D721Med (cell line): ENCODE data around the gene TMEM14A.
"Not testable (repeated sequence)": the region's sequence is repeated elsewhere in the genome, so short reads cannot be mapped to it uniquely, and the experiment has no call there.

ENCODE experiments used
- DNase-seq: peaks from one replicate; pipeline ENCODE4 v3.0.0; 2011; ENCODE audit warnings: low spot score; ENCODE audit not compliant: insufficient read length
- FAIRE-seq: peaks from 2 replicates; lab custom pipeline; 2011; peaks lifted over from hg19 to GRCh38; lab: Jason Lieb, UNC
- TF ChIP-seq, protein P1 (sequence below): IDR thresholded peaks from 2 replicates; pipeline ENCODE4 v1.5.1; 2012; ENCODE audit warnings: mild to moderate bottlenecking, control low read depth; ENCODE audit not compliant: insufficient read depth; ENCODE audit errors: missing control alignments

Gene TMEM14A

DNA sequence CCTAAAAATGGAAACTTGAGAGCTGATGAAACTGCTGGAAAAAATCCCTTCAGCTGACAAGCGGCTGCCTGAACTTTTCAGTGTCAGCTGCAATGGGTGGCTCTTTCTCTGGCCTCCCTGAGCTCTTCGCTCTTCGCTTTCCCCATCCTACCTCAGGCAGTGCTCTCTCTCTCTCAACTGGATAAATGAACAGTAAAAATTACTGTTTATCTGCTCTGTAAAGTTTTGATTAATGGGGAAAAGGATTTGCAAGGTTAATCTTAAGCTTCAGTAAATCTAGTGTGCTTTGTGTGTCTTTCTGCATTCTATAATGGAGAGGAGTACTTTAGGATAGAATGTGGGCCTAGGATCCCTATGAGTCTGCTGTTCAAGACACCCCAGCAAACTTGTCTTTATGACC lies 35.1 kb downstream of the TMEM14A start:
- TF ChIP-seq, protein P1, sequence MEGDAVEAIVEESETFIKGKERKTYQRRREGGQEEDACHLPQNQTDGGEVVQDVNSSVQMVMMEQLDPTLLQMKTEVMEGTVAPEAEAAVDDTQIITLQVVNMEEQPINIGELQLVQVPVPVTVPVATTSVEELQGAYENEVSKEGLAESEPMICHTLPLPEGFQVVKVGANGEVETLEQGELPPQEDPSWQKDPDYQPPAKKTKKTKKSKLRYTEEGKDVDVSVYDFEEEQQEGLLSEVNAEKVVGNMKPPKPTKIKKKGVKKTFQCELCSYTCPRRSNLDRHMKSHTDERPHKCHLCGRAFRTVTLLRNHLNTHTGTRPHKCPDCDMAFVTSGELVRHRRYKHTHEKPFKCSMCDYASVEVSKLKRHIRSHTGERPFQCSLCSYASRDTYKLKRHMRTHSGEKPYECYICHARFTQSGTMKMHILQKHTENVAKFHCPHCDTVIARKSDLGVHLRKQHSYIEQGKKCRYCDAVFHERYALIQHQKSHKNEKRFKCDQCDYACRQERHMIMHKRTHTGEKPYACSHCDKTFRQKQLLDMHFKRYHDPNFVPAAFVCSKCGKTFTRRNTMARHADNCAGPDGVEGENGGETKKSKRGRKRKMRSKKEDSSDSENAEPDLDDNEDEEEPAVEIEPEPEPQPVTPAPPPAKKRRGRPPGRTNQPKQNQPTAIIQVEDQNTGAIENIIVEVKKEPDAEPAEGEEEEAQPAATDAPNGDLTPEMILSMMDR: no peak
- FAIRE-seq: no peak
- DNase-seq: no peak

DNA sequence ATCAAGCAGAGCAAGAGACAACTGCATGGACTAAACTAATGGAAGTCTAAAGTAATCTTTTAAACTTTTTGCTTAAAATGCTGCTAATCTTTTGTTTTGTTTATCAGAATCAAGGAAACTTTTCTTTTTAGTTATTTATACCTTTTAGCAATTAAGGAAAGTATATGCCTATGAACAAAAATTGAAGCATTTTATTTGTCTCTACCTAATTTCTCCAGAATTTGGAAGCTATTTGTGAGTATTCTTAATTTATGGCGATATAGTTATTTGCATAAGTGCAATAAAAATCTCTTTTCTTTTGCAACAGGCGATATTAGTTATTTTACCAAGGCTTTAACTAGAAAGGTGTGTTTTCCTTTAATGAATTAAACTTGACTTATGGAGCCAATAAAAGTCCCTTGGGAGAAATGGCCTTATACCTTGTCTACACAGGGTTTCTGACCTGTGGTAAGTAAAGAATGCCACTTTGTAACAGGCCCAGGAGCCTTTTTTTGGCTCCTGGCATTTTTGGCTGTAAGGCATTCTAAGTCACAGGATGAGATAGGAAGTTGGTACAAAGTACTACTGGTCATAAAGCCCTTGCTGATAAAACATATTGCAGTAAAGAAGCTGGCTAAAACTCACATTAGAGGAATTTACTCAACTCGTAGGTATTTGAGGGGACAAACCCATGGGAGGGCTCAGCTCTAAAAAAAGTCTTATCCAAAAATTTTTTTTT lies 37.2 kb downstream of the TMEM14A start:
- FAIRE-seq (no peak), DNase-seq (no peak)
- TF ChIP-seq, protein P1: no peak

DNA sequence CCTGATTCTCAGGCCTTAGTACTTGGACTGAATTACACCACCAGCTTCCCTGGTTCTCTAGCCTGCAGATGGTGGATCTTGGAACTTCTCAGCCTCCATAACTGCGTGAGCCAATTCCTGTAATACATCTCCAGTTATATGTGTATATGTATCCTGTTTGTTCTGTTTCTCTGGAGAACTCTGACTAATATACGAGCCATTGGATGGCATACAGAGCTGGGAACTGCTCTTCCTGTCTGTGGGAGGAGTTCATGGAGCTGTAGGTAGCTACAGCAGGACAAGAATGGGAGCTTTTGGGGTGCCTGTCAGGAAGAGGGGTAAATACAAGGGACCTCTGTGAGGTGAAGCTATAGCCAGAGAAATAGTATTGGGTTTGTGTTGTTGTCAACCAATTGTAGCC lies 41.2 kb downstream of the TMEM14A start:
- no peak for FAIRE-seq
- DNase-seq: no peak
- TF ChIP-seq, protein P1: no peak

DNA sequence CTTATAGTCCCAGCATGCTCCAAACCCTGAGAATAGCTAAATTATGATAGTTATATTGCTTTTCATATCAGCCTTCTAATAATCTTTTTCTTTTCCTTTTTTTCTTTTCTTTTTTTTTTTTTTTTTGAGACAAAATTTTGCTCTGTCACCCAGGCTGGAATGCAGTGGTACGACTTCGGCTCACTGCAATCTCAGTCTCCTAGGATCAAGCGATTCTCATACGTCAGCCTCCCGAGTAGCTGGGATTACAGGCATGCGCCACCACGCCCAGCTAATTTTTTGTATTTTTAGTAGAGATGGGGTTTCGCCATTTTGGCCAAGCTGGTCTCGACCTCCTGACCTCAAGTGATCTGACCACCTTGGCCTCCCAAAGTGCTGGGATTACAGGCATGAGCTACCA lies 43.8 kb downstream of the TMEM14A start:
- not testable (repeated sequence) for FAIRE-seq, DNase-seq

DNA sequence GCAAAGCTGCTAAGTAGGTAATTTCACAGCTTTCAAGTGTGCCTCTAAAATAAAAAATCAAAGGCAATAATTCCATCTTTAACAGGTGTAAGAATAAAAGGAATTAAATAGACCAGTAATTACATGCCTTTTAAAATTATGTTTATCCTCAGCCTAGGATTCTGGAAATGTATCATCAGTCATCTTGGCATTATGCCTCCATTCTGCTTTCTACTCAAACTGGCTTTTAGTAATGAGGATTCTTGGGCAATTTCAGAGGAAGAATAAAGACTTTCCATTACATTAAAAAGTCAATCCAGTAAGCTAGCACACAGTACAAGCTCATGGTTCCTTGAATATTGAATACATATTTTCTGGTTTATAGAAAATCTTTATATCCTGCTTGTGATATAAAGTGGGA lies 47.6 kb downstream of the TMEM14A start:
- FAIRE-seq (no peak), DNase-seq (no peak)
- TF ChIP-seq, protein P1: no peak

DNA sequence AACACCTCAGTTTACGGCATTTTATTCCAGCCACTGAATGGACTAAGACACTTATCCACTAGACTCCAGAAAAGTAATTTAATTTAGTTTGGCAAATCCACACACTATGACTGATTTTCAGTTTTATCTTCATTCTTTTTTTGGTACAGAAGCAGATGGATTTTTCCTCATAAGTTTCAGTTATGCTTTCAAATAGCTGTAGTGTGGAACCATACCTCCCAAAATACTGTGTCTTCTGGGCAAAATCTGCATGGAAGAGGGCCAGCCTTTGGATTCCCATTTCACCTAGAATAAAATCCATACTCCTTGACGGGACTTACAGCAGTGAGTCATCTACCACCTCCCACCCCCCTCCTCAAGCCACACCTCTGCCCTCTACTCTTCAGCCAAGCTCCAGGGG lies 49.4 kb downstream of the TMEM14A start:
- FAIRE-seq: no peak
- no peak for DNase-seq
- TF ChIP-seq, protein P1: no peak

DNA sequence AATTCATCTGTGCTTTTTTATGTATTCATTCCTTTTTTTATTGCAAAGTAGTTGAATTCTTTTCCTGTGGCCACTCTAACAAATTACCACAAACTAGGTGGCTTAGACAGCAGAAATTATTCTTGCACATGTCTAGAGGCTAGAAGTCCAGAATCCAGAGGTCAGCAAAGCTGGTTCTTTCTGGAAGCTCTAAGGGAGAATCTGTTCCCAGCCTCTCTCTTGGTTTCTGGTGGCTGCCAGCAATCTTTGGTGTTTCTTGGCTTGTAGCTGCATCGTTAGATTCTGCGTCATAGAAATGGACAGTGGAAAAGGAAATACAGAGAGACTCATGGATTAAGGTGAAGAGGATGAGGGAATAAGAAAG lies 53.1 kb downstream of the TMEM14A start:
- DNase-seq: no peak
- TF ChIP-seq, protein P1: no peak
- no peak for FAIRE-seq
